ENCODE measurements around the gene MICALL1. TPM values are rescaled to one million over a fixed set of nuclear protein-coding genes. Genes with fewer than 3 reads are reported as not detected.

Gene MICALL1
- total and polyA plus RNA-seq, 2 of the 13 experiments (the other 11 are each of a cell fraction or from before 2014, with no cell fraction given) = 7.6 to 10.6 TPM

- TF ChIP-seq KDM2A (CRISPR knock-in tag; IDR thresholded peaks at IDR 0.05; ENCODE audit: borderline replicate concordance, low read depth) (peak; percentile 85), ZNF580 (CRISPR knock-in tag; IDR thresholded peaks at IDR 0.05; ENCODE audit: borderline replicate concordance, low read depth) (peak; percentile 51; the same call in 1 of the 2 replicates), GATAD1 (CRISPR knock-in tag; IDR thresholded peaks at IDR 0.05) (no peak), AHR (CRISPR knock-in tag; IDR thresholded peaks at IDR 0.05) (0 out of 2 replicates have a peak, but pooled peaks have one; percentile 57), ZMYM4 (CRISPR knock-in tag; IDR thresholded peaks at IDR 0.05) (peak; percentile 69; the same call in 1 of the 2 replicates), ATAD3A (CRISPR knock-in tag; IDR thresholded peaks at IDR 0.05) (no peak), LRRFIP1 (CRISPR knock-in tag; conservative IDR thresholded peaks at IDR 0.05) (no peak), ZFP91 (CRISPR knock-in tag; IDR thresholded peaks at IDR 0.05; ENCODE audit: borderline replicate concordance) (peak; percentile 81), SRSF4 (IDR thresholded peaks at IDR 0.05; ENCODE audit: low read depth, low read length, poor library complexity, severe bottlenecking) (no peak), ZNF773 (CRISPR knock-in tag; IDR thresholded peaks at IDR 0.05; ENCODE audit: borderline replicate concordance) (no peak), CENPT (CRISPR knock-in tag; IDR thresholded peaks at IDR 0.05; ENCODE audit: low read depth) (no peak), SP140L (CRISPR knock-in tag; IDR thresholded peaks at IDR 0.05; ENCODE audit: borderline replicate concordance) (no peak), SMC3 (IDR thresholded peaks at IDR 0.05; ENCODE audit: low read length) (peak; percentile 42), NR2C2 (CRISPR knock-in tag; IDR thresholded peaks at IDR 0.05; ENCODE audit: borderline replicate concordance) (no peak), ZNF747 (CRISPR knock-in tag; IDR thresholded peaks at IDR 0.05; ENCODE audit: borderline replicate concordance) (peak; percentile 57; the same call in 1 of the 2 replicates), SOX6 (IDR thresholded peaks at IDR 0.05) (no peak), SOX6 (CRISPR knock-in tag; IDR thresholded peaks at IDR 0.05) (peak; percentile 55), ZNF788 (CRISPR knock-in tag; IDR thresholded peaks at IDR 0.05; ENCODE audit: borderline replicate concordance) (peak; percentile 89; the same call in 1 of the 2 replicates), ZNF710 (CRISPR knock-in tag; IDR thresholded peaks at IDR 0.05; ENCODE audit: borderline replicate concordance) (peak; percentile 27; the same call in 1 of the 2 replicates), ZNF17 (CRISPR knock-in tag; IDR thresholded peaks at IDR 0.05) (no peak), NFYB (CRISPR knock-in tag; IDR thresholded peaks at IDR 0.05) (no peak), LCORL (IDR thresholded peaks at IDR 0.05) (no peak), LCORL (CRISPR knock-in tag; IDR thresholded peaks at IDR 0.05) (peak; percentile 95), NR2F6 (IDR thresholded peaks at IDR 0.05) (no peak), NR2F6 (CRISPR knock-in tag; IDR thresholded peaks at IDR 0.05) (peak; percentile 50; the same call in 1 of the 2 replicates), NFE2L2 (IDR thresholded peaks at IDR 0.05; ENCODE audit: low read length) (no peak)
Measured at GRCh38 chr22:37933711-37934376, 27.7 kb downstream of the MICALL1 start (continued).
